AG08395 (cell line): Measurements from ENCODE around the gene EIF3K.

Experiments used
- DNase-seq: peaks from one replicate; pipeline ENCODE4 v3.0.0; 2012; ENCODE audit warnings: mixed read lengths, low spot score

EIF3K gene

DNA sequence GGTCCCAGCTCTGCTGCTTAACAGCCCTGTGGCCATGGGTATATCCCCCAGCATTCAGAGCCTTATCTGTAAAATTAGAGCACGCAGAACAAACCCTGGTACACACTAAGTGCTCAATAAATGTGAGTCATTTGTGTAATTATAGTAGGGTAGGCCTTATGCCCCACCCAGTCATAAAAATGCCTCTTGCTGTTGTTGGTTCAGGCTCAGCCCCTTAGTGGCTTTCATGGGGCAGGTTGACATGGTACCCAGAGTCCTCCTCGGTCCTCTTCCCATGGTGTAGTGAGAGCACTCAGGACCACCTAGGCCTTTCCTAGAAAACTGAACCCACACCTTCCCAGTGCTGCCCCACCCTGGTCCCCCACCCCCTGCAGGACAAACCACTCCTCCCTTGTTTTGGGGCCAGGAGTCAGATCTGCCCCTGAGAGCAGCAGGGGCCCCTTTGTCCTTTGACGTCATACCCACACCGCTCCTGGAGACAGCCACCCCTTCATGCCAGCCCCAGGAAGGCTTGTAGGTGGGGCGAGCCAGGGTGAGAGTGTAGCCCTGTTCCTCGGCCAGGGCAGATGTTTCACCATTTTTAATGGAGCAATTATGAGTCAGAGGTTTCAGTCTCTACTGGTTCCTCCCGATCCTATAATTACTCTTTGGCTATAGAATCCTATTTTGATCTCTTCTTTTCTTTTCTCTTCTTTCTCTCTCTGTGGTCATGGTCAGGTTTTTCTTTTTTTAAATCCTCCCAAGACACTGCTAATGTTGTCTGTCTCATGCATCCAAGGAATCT, 65.3 kb downstream of the EIF3K start:
- peak; percentile 89 for DNase-seq

DNA sequence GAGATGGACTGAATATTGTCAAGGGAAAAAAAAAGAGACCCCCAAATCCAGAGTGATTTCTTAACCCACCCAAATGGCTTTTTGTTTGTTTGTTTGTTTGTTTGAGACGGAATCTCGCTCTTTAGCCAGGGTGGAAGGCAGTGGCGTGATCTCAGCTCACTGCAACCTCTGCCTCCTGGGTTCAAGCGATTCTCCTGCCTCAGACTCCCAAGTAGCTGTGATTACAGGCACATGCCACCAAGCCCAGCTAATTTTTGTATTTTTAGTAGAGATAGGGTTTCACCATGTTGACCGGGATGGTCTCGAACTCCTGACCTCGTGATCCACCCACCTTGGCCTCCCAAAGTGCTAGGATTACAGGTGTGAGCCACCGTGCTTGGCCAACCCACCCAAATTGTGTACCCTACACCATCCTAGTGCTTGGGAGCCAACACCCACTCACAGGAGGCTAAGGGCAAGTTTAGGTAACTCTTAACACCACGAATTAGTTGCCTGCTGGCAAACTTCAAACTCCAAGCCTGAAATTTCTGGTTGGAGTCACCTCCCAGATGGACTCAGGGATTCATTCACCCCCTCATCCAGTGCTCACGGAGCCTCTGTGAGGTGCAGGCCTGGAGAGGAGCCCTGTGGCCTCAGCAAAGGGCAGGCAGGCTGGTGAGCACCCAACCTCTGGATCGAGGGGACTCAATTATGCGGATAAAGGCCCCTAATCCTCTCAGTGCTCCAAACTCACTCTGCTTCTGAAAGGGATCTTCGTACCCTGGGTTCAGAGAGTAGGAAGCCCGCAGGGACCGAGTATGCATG, 66.1 kb downstream of the EIF3K start:
- DNase-seq: no peak

GRCh38 chr19:38685666-38686529, 66.9 kb downstream of the EIF3K start:
- no peak for DNase-seq

DNA sequence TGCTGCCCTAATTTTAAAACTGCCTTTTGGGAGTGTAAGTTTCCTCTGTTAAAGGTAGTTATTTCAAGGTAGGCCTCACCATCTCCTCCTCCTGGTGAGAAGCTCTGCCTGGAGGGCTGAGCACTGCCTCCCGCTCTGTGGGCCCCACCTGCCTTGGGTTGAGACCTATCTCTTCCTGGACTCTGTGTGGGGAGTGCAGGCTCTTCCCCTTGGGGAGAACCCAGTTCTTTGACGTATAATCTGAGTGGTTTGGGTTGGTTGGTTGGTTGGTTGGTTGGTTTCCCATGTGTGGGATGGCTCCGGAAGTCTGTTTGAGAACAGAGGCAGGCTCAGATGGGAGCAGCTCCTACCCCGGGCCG, 67.5 kb downstream of the EIF3K start:
- no peak for DNase-seq
